GF-D8 (cell line): ENCODE data around the gene CD163L1.
"Not testable (repeated sequence)": the region's sequence is repeated elsewhere in the genome, so short reads cannot be mapped to it uniquely, and the experiment has no call there.

Source experiments
- DNase-seq: peaks from one replicate; lab custom pipeline; 2025; lab: John Stamatoyannopoulos, UW

CD163L1 gene

GRCh38 chr12:7444076-7444475, at the start of gene CD163L1:
CD163L1 (minus strand) TSS chr12:7444153; CDS start chr12:7444127, 26 bp downstream.
- DNase-seq = no peak

GRCh38 chr12:7493006-7493405, 49.1 kb upstream of the CD163L1 start:
- DNase-seq = no peak

- DNase-seq = no peak
Measured at GRCh38 chr12:7486512-7486911, 42.6 kb upstream of the CD163L1 start.

- DNase-seq = no peak
Measured at GRCh38 chr12:7485095-7485494, 41.1 kb upstream of the CD163L1 start.

GRCh38 chr12:7483343-7483742, 39.4 kb upstream of the CD163L1 start:
- no peak for DNase-seq

- no peak for DNase-seq
Measured at GRCh38 chr12:7479771-7480170, 35.8 kb upstream of the CD163L1 start.

GRCh38 chr12:7472060-7472459, 28.1 kb upstream of the CD163L1 start:
- no peak for DNase-seq

GRCh38 chr12:7460375-7461259, 16.7 kb upstream of the CD163L1 start:
- DNase-seq = no peak

GRCh38 chr12:7459973-7460372, 16.0 kb upstream of the CD163L1 start:
- no peak for DNase-seq

- no peak for DNase-seq
Measured at GRCh38 chr12:7451756-7452155, 7.8 kb upstream of the CD163L1 start.

- no peak for DNase-seq
Measured at GRCh38 chr12:7450667-7451066, 6.7 kb upstream of the CD163L1 start.

- no peak for DNase-seq
Measured at GRCh38 chr12:7448099-7448498, 4.1 kb upstream of the CD163L1 start.

GRCh38 chr12:7444537-7444936, 584 bp upstream of the CD163L1 start:
- no peak for DNase-seq

GRCh38 chr12:7441216-7441615, 2.7 kb downstream of the CD163L1 start:
- no peak for DNase-seq

- no peak for DNase-seq
Measured at GRCh38 chr12:7439579-7440505, 4.1 kb downstream of the CD163L1 start.

GRCh38 chr12:7438291-7438995, 5.5 kb downstream of the CD163L1 start:
- not testable (repeated sequence) for DNase-seq

GRCh38 chr12:7437494-7437893, 6.5 kb downstream of the CD163L1 start:
- DNase-seq = not testable (repeated sequence)

- DNase-seq = no peak
Measured at GRCh38 chr12:7434670-7435069, 9.3 kb downstream of the CD163L1 start.

GRCh38 chr12:7433276-7433822, 10.6 kb downstream of the CD163L1 start:
- DNase-seq = no peak

GRCh38 chr12:7431993-7432685, 11.8 kb downstream of the CD163L1 start:
- DNase-seq = no peak

GRCh38 chr12:7411343-7411742, 32.6 kb downstream of the CD163L1 start:
- DNase-seq = peak; percentile 38
